H1 (cell line): Measurements from ENCODE around the gene SAMD7. TPM values are rescaled to one million over a fixed set of nuclear protein-coding genes. Genes with fewer than 3 reads are reported as not detected.

Source experiments
- CTCF ChIA-PET: fragments of 300-600 bp; sonication (Branson Sonifier 250); formaldehyde crosslinking; loops from one replicate; lab custom pipeline; 2021; ENCODE audit not compliant: partially characterized antibody; lab: Charles Lee
- POLR2A ChIA-PET: fragments of 300-600 bp; sonication (Branson Sonifier 250); formaldehyde crosslinking; loops from one replicate; lab custom pipeline; 2021; ENCODE audit warnings: inconsistent platforms; ENCODE audit not compliant: partially characterized antibody; lab: Charles Lee
- DNase-seq, 2 experiments: peaks; one replicate each; pipeline versions ENCODE4 v3.0.0 to v3.0.0-alpha.2; 2010 to 2022; ENCODE audit warnings: low spot score in 2 of 2, low read depth in 1 of 2, mixed read lengths in 1 of 2
- FAIRE-seq: peaks from 2 replicates; lab custom pipeline; 2011; peaks lifted over from hg19 to GRCh38; lab: Jason Lieb, UNC
- H2AFZ ChIP-seq: 2 replicates; pipeline ENCODE4 v1.8.1; 2012; ENCODE audit warnings: low read length, inconsistent platforms
- H2AK5ac ChIP-seq: 2 replicates; pipeline ENCODE4 v1.6.1; 2013; ENCODE audit warnings: low read depth, low read length
- H2BK120ac ChIP-seq: replicated peaks from 2 replicates; pipeline ENCODE3; 2013; ENCODE audit warnings: low read depth, low read length, inconsistent platforms
- H2BK12ac ChIP-seq: 2 replicates; pipeline ENCODE4 v1.6.1; 2013; ENCODE audit warnings: low read depth, low read length
- H2BK15ac ChIP-seq: 2 replicates; pipeline ENCODE4 v1.6.1; 2013; ENCODE audit warnings: low read length
- H2BK20ac ChIP-seq: 2 replicates; pipeline ENCODE4 v1.6.1; 2013; ENCODE audit warnings: low read length
- H2BK5ac ChIP-seq: 2 replicates; pipeline ENCODE4 v1.6.1; 2013; ENCODE audit warnings: low read depth, low read length
- H3K14ac ChIP-seq: 2 replicates; pipeline ENCODE4 v1.6.1; 2013; ENCODE audit warnings: inconsistent platforms; ENCODE audit not compliant: insufficient read length
- H3K18ac ChIP-seq: 2 replicates; pipeline ENCODE4 v1.6.1; 2013; ENCODE audit warnings: low read length; ENCODE audit errors: extremely low read depth
- H3K23ac ChIP-seq: 2 replicates; pipeline ENCODE4 v1.6.1; 2013; ENCODE audit warnings: inconsistent platforms; ENCODE audit not compliant: insufficient read length
- H3K23me2 ChIP-seq: 2 replicates; pipeline ENCODE4 v1.6.1; 2013; ENCODE audit warnings: low read depth, low read length
- H3K27ac ChIP-seq: 2 replicates; pipeline ENCODE4 v1.6.1; 2011; ENCODE audit warnings: low read depth, low read length, inconsistent platforms
- H3K27me3 ChIP-seq, 4 experiments: replicated peaks in 1 of 4; 1 replicate in 1 of 4; 2 replicates in 3 of 4; pipeline versions ENCODE4 v1.6.1 to v1.8.1; 2011 to 2013; ENCODE audit warnings: low read length in 3 of 4, mild to moderate bottlenecking in 3 of 4, inconsistent platforms in 2 of 4, mixed read lengths in 2 of 4, moderate library complexity in 1 of 4; ENCODE audit not compliant: control insufficient read depth in 3 of 4, insufficient read depth in 3 of 4; ENCODE audit errors: extremely low read depth in 1 of 4
- H3K36me3 ChIP-seq, 4 experiments: 2 replicates each; pipeline versions ENCODE4 v1.6.1 to v1.8.1; 2011 to 2013; ENCODE audit warnings: mild to moderate bottlenecking in 4 of 4, low read length in 3 of 4, moderate library complexity in 2 of 4, control low read depth in 1 of 4, inconsistent platforms in 1 of 4; ENCODE audit not compliant: insufficient read depth in 4 of 4, control insufficient read depth in 2 of 4
- H3K4ac ChIP-seq: replicated peaks from 2 replicates; pipeline ENCODE3; 2013; ENCODE audit warnings: low read length, low read depth, mixed read lengths, inconsistent platforms; ENCODE audit not compliant: insufficient read length
- H3K4me1 ChIP-seq, 4 experiments: replicated peaks in 1 of 4; 1 replicate in 1 of 4; 2 replicates in 3 of 4; pipeline versions ENCODE4 v1.6.1 to v1.8.1; 2011 to 2013; ENCODE audit warnings: low read length in 3 of 4, inconsistent platforms in 2 of 4, mixed read lengths in 1 of 4; ENCODE audit not compliant: insufficient read depth in 4 of 4, control insufficient read depth in 3 of 4
- H3K4me2 ChIP-seq, 2 experiments: 2 replicates each; pipeline versions ENCODE4 v1.6.1 to v1.8.1; 2011 to 2013; ENCODE audit warnings: low read depth in 2 of 2, low read length in 2 of 2, control low read depth in 1 of 2, inconsistent platforms in 1 of 2, mild to moderate bottlenecking in 1 of 2; ENCODE audit not compliant: insufficient read depth in 1 of 2
- H3K4me3 ChIP-seq, 4 experiments: fragments of 200-600, 300-600 bp in 1 of 4; sonication (generic), shearing (Covaris generic), sonication (Bioruptor Twin) in 1 of 4; 2 replicates each; pipeline versions ENCODE4 v1.5.1 to v1.8.1; 2011 to 2016; ENCODE audit warnings: low read length in 4 of 4, low read depth in 3 of 4, control low read depth in 2 of 4, inconsistent platforms in 2 of 4, mild to moderate bottlenecking in 2 of 4, mixed read lengths in 1 of 4, moderate library complexity in 1 of 4; ENCODE audit not compliant: insufficient read depth in 2 of 4; ENCODE audit errors: extremely low read depth in 1 of 4
- H3K56ac ChIP-seq: replicated peaks from 2 replicates; pipeline ENCODE3; 2013; ENCODE audit warnings: low read depth, mild to moderate bottlenecking, mixed read lengths, low read length, inconsistent platforms; ENCODE audit not compliant: insufficient read length
- H3K79me1 ChIP-seq: 2 replicates; pipeline ENCODE4 v1.6.1; 2013; ENCODE audit warnings: low read depth, low read length, control low read depth
- H3K79me2 ChIP-seq, 2 experiments: 2 replicates each; pipeline versions ENCODE4 v1.6.1 to v1.8.1; 2012 to 2013; ENCODE audit warnings: low read length in 2 of 2, mild to moderate bottlenecking in 2 of 2, inconsistent platforms in 1 of 2; ENCODE audit not compliant: insufficient read depth in 2 of 2, control insufficient read depth in 1 of 2
- H3K9ac ChIP-seq, 4 experiments: replicated peaks in 1 of 4; 1 replicate in 1 of 4; 2 replicates in 3 of 4; pipeline versions ENCODE4 v1.6.1 to v1.8.1; 2011 to 2013; ENCODE audit warnings: low read depth in 3 of 4, low read length in 3 of 4, control low read depth in 2 of 4, mild to moderate bottlenecking in 2 of 4, moderate library complexity in 2 of 4, inconsistent platforms in 1 of 4; ENCODE audit errors: extremely low read depth in 1 of 4
- H3K9me3 ChIP-seq, 2 experiments: 2 replicates each; pipeline versions ENCODE4 v1.6.1 to v1.8.1; 2012 to 2013; ENCODE audit warnings: mild to moderate bottlenecking in 2 of 2, moderate library complexity in 2 of 2, control low read depth in 1 of 2, inconsistent platforms in 1 of 2, low read depth in 1 of 2, low read length in 1 of 2, mixed read lengths in 1 of 2; ENCODE audit not compliant: insufficient read depth in 2 of 2
- H4K20me1 ChIP-seq, 2 experiments: replicated peaks in 1 of 2; 2 replicates each; pipeline versions ENCODE3 to v1.8.1; 2011 to 2013; ENCODE audit warnings: inconsistent platforms in 2 of 2, low read length in 2 of 2, mild to moderate bottlenecking in 1 of 2; ENCODE audit not compliant: insufficient read depth in 2 of 2, control insufficient read depth in 1 of 2
- H4K5ac ChIP-seq: 2 replicates; pipeline ENCODE4 v1.6.1; 2013; ENCODE audit warnings: low read length, low read depth, mixed read lengths, inconsistent platforms; ENCODE audit not compliant: insufficient read length
- H4K8ac ChIP-seq: 2 replicates; pipeline ENCODE4 v1.8.0; 2013; ENCODE audit warnings: mild to moderate bottlenecking, moderate library complexity, low read length, inconsistent platforms; ENCODE audit not compliant: insufficient read depth; ENCODE audit errors: extremely low read depth
- H4K91ac ChIP-seq: replicated peaks from 2 replicates; pipeline ENCODE3; 2013; ENCODE audit warnings: low read length, mixed read lengths, inconsistent platforms; ENCODE audit not compliant: insufficient read length
- ATF3 ChIP-seq: IDR thresholded peaks from 2 replicates; pipeline ENCODE4 v1.6.1; 2011; ENCODE audit warnings: low read depth, mild to moderate bottlenecking, low read length; ENCODE audit not compliant: insufficient read depth
- BACH1 ChIP-seq: IDR thresholded peaks from 2 replicates; pipeline ENCODE4 v1.6.1; 2012; ENCODE audit warnings: low read length, improper control_type of control experiment
- BCL11A ChIP-seq, 2 experiments: IDR thresholded peaks; one replicate each; pipeline ENCODE4 v1.6.1; 2011; ENCODE audit warnings: low read depth in 2 of 2, low read length in 2 of 2, mild to moderate bottlenecking in 2 of 2
- BRCA1 ChIP-seq: IDR thresholded peaks from 2 replicates; pipeline ENCODE4 v1.6.1; 2012; ENCODE audit warnings: low read depth, low read length, improper control_type of control experiment
- CBX8 ChIP-seq: fragments of 300-800, 300-1000 bp; sonication (generic); IDR thresholded peaks from 2 replicates; pipeline ENCODE4 v1.7.1; 2016; ENCODE audit warnings: low read depth, low read length, borderline replicate concordance
- CEBPB ChIP-seq: IDR thresholded peaks from 2 replicates; pipeline ENCODE4 v1.6.1; 2012; ENCODE audit warnings: low read depth, low read length
- CHD2 ChIP-seq: IDR thresholded peaks from 2 replicates; pipeline ENCODE4 v1.6.1; 2012; ENCODE audit warnings: low read length, improper control_type of control experiment
- CTBP2 ChIP-seq: IDR thresholded peaks from 2 replicates; pipeline ENCODE4 v1.7.0; 2011; ENCODE audit warnings: borderline replicate concordance, mild to moderate bottlenecking, moderate library complexity, mixed read lengths, low read length; ENCODE audit not compliant: insufficient read depth, insufficient read length
- EGR1 ChIP-seq: IDR thresholded peaks from 2 replicates; pipeline ENCODE4 v1.6.1; 2011; ENCODE audit warnings: low read depth, low read length, borderline replicate concordance
- GABPA ChIP-seq: IDR thresholded peaks from 2 replicates; pipeline ENCODE4 v1.6.1; 2011; ENCODE audit warnings: mild to moderate bottlenecking, low read length, moderate library complexity, borderline replicate concordance; ENCODE audit not compliant: insufficient read depth
- JUN ChIP-seq: IDR thresholded peaks from 2 replicates; pipeline ENCODE4 v1.6.1; 2011; ENCODE audit warnings: low read depth, mild to moderate bottlenecking, improper control_type of control experiment, low read length
- NRF1 ChIP-seq: IDR thresholded peaks from 2 replicates; pipeline ENCODE4 v1.6.1; 2011; ENCODE audit warnings: mild to moderate bottlenecking, low read depth, low read length, improper control_type of control experiment
- POLR2A ChIP-seq, 2 experiments: IDR thresholded peaks; 1 replicate in 1 of 2; 2 replicates in 1 of 2; pipeline ENCODE4 v1.6.1; 2011; ENCODE audit warnings: low read depth in 2 of 2, low read length in 2 of 2, mild to moderate bottlenecking in 2 of 2; ENCODE audit errors: control extremely low read depth in 1 of 2
- RBBP5 ChIP-seq: IDR thresholded peaks from 2 replicates; pipeline ENCODE4 v1.7.1; 2012; ENCODE audit warnings: low read depth, mild to moderate bottlenecking, inconsistent platforms, low read length, moderate library complexity, borderline replicate concordance
- SP1 ChIP-seq: IDR thresholded peaks from 2 replicates; pipeline ENCODE4 v1.6.1; 2011; ENCODE audit warnings: low read depth, low read length
- SUZ12 ChIP-seq: fragments of 200-600 bp; sonication (generic); IDR thresholded peaks from 2 replicates; pipeline ENCODE4 v1.6.1; 2012; ENCODE audit warnings: mild to moderate bottlenecking, inconsistent platforms, low read length, moderate library complexity, mixed read lengths
- WGBS, 2 experiments: shearing (Covaris generic) in 1 of 2; methylation state at CpG; one replicate each; pipeline versions ENCODE4 v1.1.6 to v1.1.7; 2013 to 2015; ENCODE audit warnings: low lambda C conversion rate in 2 of 2, mixed read lengths in 2 of 2, inconsistent platforms in 1 of 2, low coverage in 1 of 2, missing lambda C conversion rate in 1 of 2; ENCODE audit not compliant: insufficient replicate concordance in 2 of 2, insufficient coverage in 1 of 2, insufficient read length in 1 of 2; ENCODE audit errors: extremely low coverage in 1 of 2, missing lambda C conversion rate in 1 of 2; 5-methylcytosine and 5-hydroxymethylcytosine counted together
- polyA plus RNA-seq, 7 experiments: library from polyadenylated mRNA; depleted of rRNA in 3 of 7; stranded (reverse) in 5 of 7; unstranded in 2 of 7; fragments of >200 nt in 5 of 7; fragments of 200-250 nt in 2 of 7; gene quantifications; 1 replicate in 5 of 7; 2 replicates in 1 of 7; 4 replicates in 1 of 7; pipeline versions ENCODE4 v1.2.1 to v1.2.3, GENCODE V29; 2011 to 2013; ENCODE audit warnings: missing spikeins in 2 of 7, mixed read lengths in 2 of 7
- total RNA-seq: library from RNA; stranded (reverse); fragmentation: NEBNext Ultra II Directional; extraction: Animal tissue kit (Norgen Biotek cat#: 25700); gene quantifications from 2 replicates; pipeline ENCODE4 v1.2.1, GENCODE V29; 2021

The SAMD7 gene
- total and polyA plus RNA-seq, 2 of the 8 experiments (the other 6 are each of a cell fraction or from before 2014, with no cell fraction given) = not detected

- no peak for FAIRE-seq
- no peak for TF ChIP-seq JUN
- no peak for TF ChIP-seq BACH1
- no peak for TF ChIP-seq NRF1
- TF ChIP-seq BRCA1 = no peak
- TF ChIP-seq CEBPB = no peak
- no peak for TF ChIP-seq CBX8
- TF ChIP-seq SP1 = no peak
- TF ChIP-seq CTBP2 = no peak
- no peak for TF ChIP-seq RBBP5
- no peak for TF ChIP-seq EGR1
- no peak for TF ChIP-seq ATF3
- TF ChIP-seq CHD2 = no peak
- TF ChIP-seq GABPA = no peak
- no peak for TF ChIP-seq POLR2A (IDR thresholded peaks at IDR 0.05; ENCODE audit: control extremely low read depth in 1 of 2, low read depth in 2 of 2, low read length in 2 of 2)
- TF ChIP-seq SUZ12 = no peak
- TF ChIP-seq BCL11A (IDR thresholded peaks at IDR 0.05; ENCODE audit: low read depth in 2 of 2, low read length in 2 of 2) = no peak
These were observed 40.7 kb downstream of the SAMD7 start for GRCh38 chr3:169952045-169952444.

More at GRCh38 chr3:169952045-169952444, 40.7 kb downstream of the SAMD7 start:
- no peak overlapping the region for H4K5ac ChIP-seq
- no peak overlapping the region for H2BK120ac ChIP-seq
- WGBS, 2 experiments = 94% methylated on average over 1 of the region's 1 CpG; no CpG with 5 or more reads in 1 of the 2 experiments
- H3K4me1 ChIP-seq = no peaks in the 10 kb centered on the region
- no peak overlapping the region for H3K14ac ChIP-seq
- no peak overlapping the region for H3K27ac ChIP-seq
- no peak overlapping the region for H2AK5ac ChIP-seq
- no peak overlapping the region for H4K91ac ChIP-seq
- H3K36me3 ChIP-seq = no peaks in the 10 kb centered on the region
- ChIA-PET POLR2A (no interaction called here), CTCF (no interaction called here)
- no peaks in the 10 kb centered on the region for H4K20me1 ChIP-seq
- no peaks in the 10 kb centered on the region for H3K79me1 ChIP-seq
- H2BK12ac ChIP-seq = no peak overlapping the region
- H3K27me3 ChIP-seq = no peaks in the 10 kb centered on the region
- no peak overlapping the region for H3K23ac ChIP-seq
- H3K18ac ChIP-seq = no peak overlapping the region
- H2BK15ac ChIP-seq = no peak overlapping the region
- no peak overlapping the region for H4K8ac ChIP-seq
- H3K9ac ChIP-seq = no peak overlapping the region
- H3K4me2 ChIP-seq = no peak overlapping the region
- no peak for DNase-seq
- H2AFZ ChIP-seq = no peak overlapping the region
- no peaks in the 10 kb centered on the region for H3K79me2 ChIP-seq
- no peak overlapping the region for H2BK20ac ChIP-seq
- no peak overlapping the region for H2BK5ac ChIP-seq
- H3K4ac ChIP-seq = no peak overlapping the region
- H3K9me3 ChIP-seq = no peaks in the 10 kb centered on the region
- no peaks in the 10 kb centered on the region for H3K23me2 ChIP-seq
- no peak overlapping the region for H3K4me3 ChIP-seq
- H3K56ac ChIP-seq = no peak overlapping the region
